Suprapubic skin (tissue), 4 donors: ENCODE data around the gene BTD. TPM values are rescaled to one million over a fixed set of nuclear protein-coding genes. Genes with fewer than 3 reads are reported as not detected.

Source experiments
- DNase-seq, 2 donors: peaks; one replicate each; pipeline ENCODE4 v3.0.0-alpha.2; 2019; ENCODE audit warnings: low spot score in 2 of 2
- H3K27ac ChIP-seq: fragments of 200-600 bp; sonication (generic); one replicate; pipeline ENCODE4 v1.5.1; 2019
- H3K27me3 ChIP-seq: fragments of 200-600 bp; sonication (generic); one replicate; pipeline ENCODE4 v1.5.1; 2019
- H3K36me3 ChIP-seq: fragments of 200-600 bp; sonication (generic); one replicate; pipeline ENCODE4 v1.5.1; 2019
- H3K4me1 ChIP-seq: fragments of 200-600 bp; sonication (generic); one replicate; pipeline ENCODE4 v1.5.1; 2019
- H3K4me3 ChIP-seq: fragments of 200-600 bp; sonication (generic); one replicate; pipeline ENCODE4 v1.5.1; 2019; ENCODE audit warnings: mild to moderate bottlenecking
- H3K9me3 ChIP-seq: fragments of 200-600 bp; sonication (generic); one replicate; pipeline ENCODE4 v1.5.1; 2019
- CTCF ChIP-seq, 2 donors: fragments of 200-600 bp in 1 of 2; fragments of 450-650 bp in 1 of 2; sonication (generic) in 1 of 2; IDR thresholded peaks; one replicate each; pipeline ENCODE4 v1.5.1; 2016 to 2019; ENCODE audit warnings: antibody characterized with exemption in 2 of 2, mild to moderate bottlenecking in 1 of 2, moderate library complexity in 1 of 2
- EP300 ChIP-seq: sonication (generic); formaldehyde crosslinking; IDR thresholded peaks from one replicate; pipeline ENCODE4 v1.6.1; 2017; ENCODE audit warnings: antibody characterized with exemption
- POLR2A ChIP-seq, 2 donors: fragments of 450-650 bp; IDR thresholded peaks; one replicate each; pipeline ENCODE4 v1.6.1; 2017; ENCODE audit warnings: antibody characterized with exemption in 2 of 2, mild to moderate bottlenecking in 2 of 2, moderate library complexity in 2 of 2
- POLR2AphosphoS5 ChIP-seq, 3 donors: sonication (generic); formaldehyde crosslinking; IDR thresholded peaks; one replicate each; pipeline ENCODE4 v1.6.1; 2017; ENCODE audit warnings: antibody characterized with exemption in 3 of 3
- WGBS: methylation state at CpG from one replicate; pipeline ENCODE4 v1.1.5; 2018; 5-methylcytosine and 5-hydroxymethylcytosine counted together
- total RNA-seq, 4 donors: library from RNA; depleted of rRNA; stranded (reverse); fragments of >200 nt; gene quantifications; one replicate each; pipeline ENCODE4 v1.1.0, GENCODE V29; 2016

Gene BTD
- total RNA-seq, 4 donors from 2014 or later, result 16.9 to 25.9 (median 19.1) TPM

GRCh38 chr3:15631426-15632211 is 30.1 kb downstream of the BTD start:
- no peak overlapping the region for H3K4me3 ChIP-seq
- peaks cover 40% of the 10 kb centered on the region for H3K4me1 ChIP-seq
- 88% methylated on average over 12 of the region's 12 CpGs for WGBS
- TF ChIP-seq POLR2AphosphoS5 (IDR thresholded peaks at IDR 0.05), result no peak
- no peak for TF ChIP-seq EP300
- no peaks in the 10 kb centered on the region for H3K27me3 ChIP-seq
- DNase-seq, result no peak
- no peaks in the 10 kb centered on the region for H3K9me3 ChIP-seq
- H3K36me3 ChIP-seq, result no peaks in the 10 kb centered on the region
- H3K27ac ChIP-seq, result no peak overlapping the region

GRCh38 chr3:15632212-15632580 is 30.7 kb downstream of the BTD start:
- Histone ChIP-seq H3K36me3 (no peaks in the 10 kb centered on the region), H3K9me3 (no peaks in the 10 kb centered on the region), H3K4me1 (peaks cover 40% of the 10 kb centered on the region), H3K27ac (no peak overlapping the region), H3K4me3 (no peak overlapping the region), H3K27me3 (no peaks in the 10 kb centered on the region)
- TF ChIP-seq CTCF (IDR thresholded peaks at IDR 0.05) (no peak), EP300 (no peak), POLR2A (IDR thresholded peaks at IDR 0.05) (no peak), POLR2AphosphoS5 (IDR thresholded peaks at IDR 0.05) (no peak)
- no peak for DNase-seq
- 95% methylated on average over 4 of the region's 4 CpGs for WGBS

GRCh38 chr3:15633159-15633558 is 31.6 kb downstream of the BTD start:
- Histone ChIP-seq H3K36me3 (no peaks in the 10 kb centered on the region), H3K4me3 (no peak overlapping the region), H3K4me1 (peaks cover 40% of the 10 kb centered on the region), H3K9me3 (no peaks in the 10 kb centered on the region), H3K27ac (no peak overlapping the region), H3K27me3 (no peaks in the 10 kb centered on the region)
- no peak for DNase-seq
- WGBS, result 93% methylated on average over 5 of the region's 5 CpGs
- TF ChIP-seq POLR2AphosphoS5 (IDR thresholded peaks at IDR 0.05), result no peak
- no peak for TF ChIP-seq POLR2A (IDR thresholded peaks at IDR 0.05)
- no peak for TF ChIP-seq CTCF (IDR thresholded peaks at IDR 0.05)
- TF ChIP-seq EP300, result no peak

GRCh38 chr3:15633766-15634598 is 32.4 kb downstream of the BTD start:
- WGBS, result 37% methylated on average over 4 of the region's 4 CpGs
- no peaks in the 10 kb centered on the region for H3K36me3 ChIP-seq
- TF ChIP-seq CTCF (IDR thresholded peaks at IDR 0.05) (no peak), POLR2A (IDR thresholded peaks at IDR 0.05) (no peak), POLR2AphosphoS5 (IDR thresholded peaks at IDR 0.05) (no peak), EP300 (no peak)
- no peak for DNase-seq
- H3K27ac ChIP-seq, result peak overlapping the region; percentile 78
- no peaks in the 10 kb centered on the region for H3K27me3 ChIP-seq
- H3K4me1 ChIP-seq, result peaks cover 40% of the 10 kb centered on the region
- H3K4me3 ChIP-seq, result no peak overlapping the region
- no peaks in the 10 kb centered on the region for H3K9me3 ChIP-seq

GRCh38 chr3:15634671-15635070 is 33.1 kb downstream of the BTD start:
- no peaks in the 10 kb centered on the region for H3K27me3 ChIP-seq
- TF ChIP-seq CTCF (IDR thresholded peaks at IDR 0.05), result no peak
- TF ChIP-seq POLR2AphosphoS5 (IDR thresholded peaks at IDR 0.05), result no peak
- TF ChIP-seq POLR2A (IDR thresholded peaks at IDR 0.05), result no peak
- TF ChIP-seq EP300, result no peak
- peak overlapping the region; percentile 78 for H3K27ac ChIP-seq
- peaks cover 40% of the 10 kb centered on the region for H3K4me1 ChIP-seq
- WGBS, result 56% methylated on average over 2 of the region's 2 CpGs
- no peaks in the 10 kb centered on the region for H3K36me3 ChIP-seq
- no peaks in the 10 kb centered on the region for H3K9me3 ChIP-seq
- DNase-seq, result no peak
- no peak overlapping the region for H3K4me3 ChIP-seq
